GM18951 (cell line): Measurements from ENCODE around the gene NUP210.

Experiments
- POLR2A ChIP-seq: IDR thresholded peaks from 4 replicates; pipeline ENCODE4 v1.6.1; 2011; ENCODE audit warnings: mild to moderate bottlenecking; ENCODE audit not compliant: insufficient read length, insufficient read depth; ENCODE audit errors: extremely low read depth
- in situ Hi-C: fragments of 300-500 bp; cut with MboI; formaldehyde crosslinking; loops from one replicate; pipeline ENCODE4 v1.12.0; 2022; ENCODE audit warnings: low sequenced_read_pairs, mixed read lengths, inconsistent platforms; ENCODE audit not compliant: unreplicated experiment

Gene NUP210

DNA sequence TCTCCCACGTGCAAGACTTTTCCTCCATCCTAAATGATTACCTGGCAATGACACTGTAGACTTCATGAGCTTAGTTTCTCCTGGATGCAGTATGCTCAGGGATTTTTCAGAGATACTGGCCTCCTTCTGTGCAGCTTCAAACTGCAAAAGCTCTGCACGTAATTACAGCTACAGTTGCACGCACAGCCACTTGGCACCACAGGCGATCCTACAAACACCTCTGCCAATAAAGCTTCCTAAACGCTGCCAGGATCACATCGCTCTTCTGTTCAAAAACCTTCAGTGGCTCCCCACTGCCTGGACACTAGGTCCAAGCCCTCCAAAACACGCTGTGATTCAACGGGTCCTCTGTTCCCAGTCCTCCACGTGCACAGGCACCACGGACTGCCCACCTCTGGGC is 49.5 kb downstream of the NUP210 start:
- TF ChIP-seq POLR2A = no peak
- in situ Hi-C loops = no loop called here

- in situ Hi-C loops = no loop called here
- no peak for TF ChIP-seq POLR2A
Observed at GRCh38 chr3:13370055-13370454, 50.1 kb downstream of the NUP210 start.

- no peak for TF ChIP-seq POLR2A
- in situ Hi-C loops = no loop called here
Observed at GRCh38 chr3:13368834-13369233, 51.3 kb downstream of the NUP210 start.

- in situ Hi-C loops = no loop called here
- TF ChIP-seq POLR2A = no peak
Observed at GRCh38 chr3:13367728-13368127, 52.4 kb downstream of the NUP210 start.

- no peak for TF ChIP-seq POLR2A
- in situ Hi-C loops = no loop called here
Observed at GRCh38 chr3:13365390-13366379, 54.4 kb downstream of the NUP210 start.

- in situ Hi-C loops = no loop called here
- TF ChIP-seq POLR2A = no peak
Observed at GRCh38 chr3:13364602-13365271, 55.4 kb downstream of the NUP210 start.

DNA sequence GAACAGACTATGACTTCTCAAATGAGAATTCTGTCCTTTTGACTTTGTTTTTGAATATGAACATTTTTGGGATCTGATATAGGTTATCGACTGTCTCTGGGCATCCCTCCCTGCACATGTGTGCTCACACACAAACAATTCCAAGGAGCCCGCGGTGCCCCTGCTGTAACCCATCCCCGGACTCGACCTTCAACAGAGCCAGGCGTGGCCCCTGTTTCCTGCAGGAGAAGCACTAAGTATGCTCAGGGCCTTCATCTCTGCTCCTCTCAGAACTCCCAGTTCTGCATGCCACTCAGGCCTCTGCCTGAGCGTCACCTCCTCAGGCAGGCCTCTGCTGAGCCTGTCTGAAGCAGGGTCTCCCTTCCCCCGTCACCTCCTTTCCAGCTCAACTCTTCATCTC is 57.6 kb downstream of the NUP210 start:
- TF ChIP-seq POLR2A = no peak
- in situ Hi-C loops = no loop called here

GRCh38 chr3:13359916-13360315 is 60.2 kb downstream of the NUP210 start:
- no peak for TF ChIP-seq POLR2A
- in situ Hi-C loops = no loop called here

DNA sequence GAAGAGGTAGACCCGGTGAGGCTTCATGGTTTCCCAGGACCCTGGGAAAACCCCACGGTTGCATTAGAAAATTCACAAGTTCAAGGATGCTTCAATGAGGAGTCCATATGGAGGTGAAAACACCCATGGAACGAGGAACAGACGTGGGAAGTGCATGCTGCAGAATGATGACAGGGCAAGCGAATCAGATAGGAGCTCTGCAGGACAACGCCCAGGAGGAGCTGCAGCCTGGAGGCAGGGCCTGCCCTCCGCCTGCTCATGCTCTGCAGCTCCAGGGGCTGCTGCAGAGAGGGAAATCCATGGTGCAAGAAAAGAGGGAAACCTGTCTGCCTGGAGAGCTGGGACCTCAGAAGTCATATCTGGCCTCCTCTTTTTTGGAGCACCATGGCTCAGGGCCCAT is 61.5 kb downstream of the NUP210 start:
- in situ Hi-C loops = no loop called here
- no peak for TF ChIP-seq POLR2A

DNA sequence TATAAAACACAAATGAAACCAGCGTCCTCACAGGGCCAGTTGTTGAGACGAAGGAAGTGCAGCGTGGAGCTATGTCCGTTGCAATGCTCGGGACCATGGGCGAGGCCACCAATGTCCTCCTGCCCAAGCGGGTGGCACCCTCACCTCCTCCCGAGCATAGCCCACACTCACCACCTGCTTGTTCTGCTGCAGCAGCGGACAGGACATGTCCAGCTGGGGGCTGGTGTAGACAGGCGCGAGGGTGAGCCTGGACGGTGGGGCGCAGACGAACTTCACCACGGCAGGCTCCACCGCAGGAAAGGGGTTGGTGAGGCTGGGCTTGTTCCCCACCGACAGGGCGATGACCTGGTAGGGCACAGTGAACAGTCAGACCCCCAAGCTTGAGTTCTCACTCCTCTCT is 62.1 kb downstream of the NUP210 start:
- no peak for TF ChIP-seq POLR2A
- in situ Hi-C loops = no loop called here

DNA sequence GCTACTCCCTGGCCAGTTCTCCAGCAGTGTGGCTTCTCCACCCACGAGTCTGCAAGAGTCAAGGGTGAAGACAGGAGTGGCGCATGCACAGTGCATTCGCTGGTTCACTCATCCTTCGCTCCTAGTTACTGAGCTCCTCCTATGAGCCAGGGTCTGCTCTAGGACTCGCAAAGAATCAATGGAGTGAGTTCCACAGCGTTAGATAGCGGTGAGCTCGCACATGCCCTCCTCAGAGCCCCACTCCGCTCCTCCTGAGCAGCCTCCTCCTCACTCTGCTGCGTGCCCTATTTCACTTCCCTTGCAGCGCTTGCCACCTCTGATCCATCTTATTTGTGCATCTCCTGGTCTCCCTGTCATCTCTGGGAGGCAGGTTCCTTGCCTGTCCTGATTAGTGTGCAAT is 63.0 kb downstream of the NUP210 start:
- TF ChIP-seq POLR2A = no peak
- in situ Hi-C loops = no loop called here

DNA sequence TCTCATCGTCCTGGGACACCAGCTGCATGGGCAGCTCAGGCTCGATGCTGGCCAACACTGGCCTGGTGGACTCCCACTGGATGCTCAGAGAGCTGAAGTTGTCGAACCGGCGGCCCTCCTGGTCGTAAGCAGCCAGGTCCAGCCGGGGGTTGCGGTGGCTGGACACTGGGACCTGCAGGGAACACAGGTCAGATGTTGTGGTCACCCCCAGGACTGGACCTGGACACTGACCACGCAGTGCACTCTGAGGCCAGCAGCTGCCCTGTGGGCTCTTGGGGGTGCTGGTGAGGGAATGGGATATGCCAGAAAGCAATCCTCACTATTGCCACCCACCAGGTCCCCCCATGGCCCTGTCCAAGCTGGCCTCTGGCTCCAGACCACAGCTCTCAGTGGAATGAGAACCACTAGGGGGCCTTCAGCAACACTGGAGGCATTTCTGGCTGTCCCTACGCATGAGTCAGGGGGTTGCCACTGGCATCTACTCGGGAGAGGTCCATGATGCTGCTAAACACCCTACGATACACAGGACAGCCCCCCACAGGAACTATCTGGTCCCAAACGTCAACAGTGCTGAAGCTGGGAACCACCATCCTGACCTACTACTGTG is 66.1 kb downstream of the NUP210 start:
- in situ Hi-C loops = no loop called here
- no peak for TF ChIP-seq POLR2A

- in situ Hi-C loops = no loop called here
- TF ChIP-seq POLR2A = no peak
Observed at GRCh38 chr3:13353506-13353905, 66.6 kb downstream of the NUP210 start.
